Fibroblast of skin of right quadriceps (primary cell): ENCODE results near the gene CALML4.
"Not testable (repeated sequence)": the region's sequence is repeated elsewhere in the genome, so short reads cannot be mapped to it uniquely, and the experiment has no call there.

Source experiments
- DNase-seq: peaks from one replicate; pipeline ENCODE4 v3.0.0-alpha.2; 2013

Gene CALML4, protein sequence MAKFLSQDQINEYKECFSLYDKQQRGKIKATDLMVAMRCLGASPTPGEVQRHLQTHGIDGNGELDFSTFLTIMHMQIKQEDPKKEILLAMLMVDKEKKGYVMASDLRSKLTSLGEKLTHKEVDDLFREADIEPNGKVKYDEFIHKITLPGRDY

GRCh38 chr15:68204776-68205557 lies at the start of gene CALML4:
CALML4 (minus strand) TSS chr15:68205332; CDS start chr15:68205247, 85 bp downstream.
- peak; percentile 22 for DNase-seq

DNA sequence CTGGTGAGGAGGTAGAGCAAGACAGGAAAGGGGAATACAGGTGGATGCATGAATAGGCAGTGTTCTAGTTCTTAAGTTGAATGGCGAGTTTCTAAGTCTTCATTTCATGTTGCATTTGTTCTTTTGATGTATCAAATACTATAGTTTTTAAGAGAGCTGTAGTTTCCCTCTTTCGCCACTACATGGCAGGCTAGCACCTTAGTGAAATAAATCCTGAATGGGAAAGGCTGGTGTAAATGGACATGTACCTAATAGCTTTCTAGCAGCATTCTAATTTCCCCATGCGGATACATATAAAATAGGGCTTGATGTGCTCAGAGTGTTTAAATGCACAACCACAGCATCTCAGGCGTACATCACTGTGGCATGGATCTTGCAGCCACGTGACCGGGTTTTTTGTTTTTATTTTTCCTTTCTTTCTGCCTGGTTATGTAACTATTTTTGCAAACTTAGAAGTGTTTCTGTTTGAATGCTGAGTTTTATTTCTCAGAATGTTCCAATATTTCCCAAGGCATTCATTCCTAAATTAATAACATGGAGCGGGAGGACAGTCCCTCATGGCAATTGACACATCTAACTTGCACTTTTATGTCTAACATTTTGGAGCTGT lies 47.9 kb upstream of the CALML4 start:
- peak; percentile 81 for DNase-seq

DNA sequence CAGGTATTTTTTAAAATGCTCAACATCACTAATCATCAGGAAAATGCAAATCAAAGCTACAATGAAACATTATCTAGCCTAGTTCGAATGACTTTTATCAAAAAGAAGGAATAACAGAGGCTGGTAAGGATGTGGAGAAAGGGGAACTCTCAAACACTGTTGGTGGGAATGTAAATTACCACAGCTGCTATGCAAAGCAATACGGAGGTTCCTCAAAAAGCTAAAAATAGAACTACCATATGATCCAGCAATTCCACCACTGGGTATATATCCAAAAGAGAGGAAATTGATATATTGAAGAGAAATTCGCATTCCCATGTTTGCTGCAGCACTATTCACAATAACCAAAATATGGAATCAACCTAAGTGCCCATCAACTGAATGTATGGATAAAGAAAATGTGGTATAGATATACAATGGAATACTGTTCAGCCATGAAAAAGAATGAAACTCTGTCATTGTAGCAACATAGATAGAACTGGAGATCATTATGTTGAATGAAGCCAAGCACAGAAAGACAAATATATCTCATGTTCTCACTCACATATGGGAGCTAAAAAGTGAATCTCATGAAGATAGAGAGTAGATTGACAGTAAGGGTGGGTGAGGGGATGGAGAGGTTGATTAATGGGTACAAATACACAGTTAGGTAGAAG lies 44.1 kb upstream of the CALML4 start:
- no peak for DNase-seq

GRCh38 chr15:68244235-68244634 lies 39.1 kb upstream of the CALML4 start:
- no peak for DNase-seq

DNA sequence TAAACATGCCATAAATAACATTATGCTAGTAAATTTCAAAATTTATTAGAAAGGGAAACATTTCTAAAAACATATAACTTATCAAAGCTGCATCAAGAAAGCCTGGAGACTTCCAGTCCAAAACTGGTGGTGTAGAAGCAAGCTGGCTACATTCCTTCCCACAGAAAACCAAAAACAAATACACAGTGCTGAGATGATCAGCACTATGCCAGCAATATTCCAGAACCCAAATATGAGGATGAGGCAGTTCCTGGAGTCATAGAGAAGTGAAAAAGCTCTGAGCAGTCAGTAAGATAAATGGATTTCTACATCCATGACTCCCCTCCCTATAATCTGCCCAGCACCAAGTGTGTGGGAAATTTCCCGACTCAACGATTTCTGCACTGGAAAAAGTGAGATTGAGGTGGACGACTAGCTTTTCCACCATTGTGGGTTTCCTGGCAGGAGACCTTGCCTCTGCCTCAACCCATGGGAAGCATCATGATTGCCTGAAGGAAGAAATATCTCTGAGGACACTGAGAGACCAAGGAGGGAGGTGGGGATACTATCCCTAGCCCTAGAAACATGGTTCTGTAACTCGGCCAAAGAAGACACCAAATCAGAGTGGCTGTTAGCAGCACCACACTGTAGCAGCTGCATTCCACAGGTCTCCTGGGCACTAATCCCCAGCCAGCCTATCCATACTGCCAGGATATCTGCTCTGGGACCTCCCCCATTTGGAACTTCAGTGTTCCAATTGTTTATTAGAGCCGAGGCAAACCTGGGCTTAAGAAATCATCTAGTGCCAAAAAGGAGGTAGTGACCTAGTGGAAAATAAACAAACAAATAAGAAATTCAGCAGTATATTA lies 36.2 kb upstream of the CALML4 start:
- DNase-seq, result no peak

- no peak for DNase-seq
Measured at GRCh38 chr15:68239025-68239424, 33.9 kb upstream of the CALML4 start.

- no peak for DNase-seq
Measured at GRCh38 chr15:68235022-68235421, 29.9 kb upstream of the CALML4 start.

GRCh38 chr15:68234520-68234919 lies 29.4 kb upstream of the CALML4 start:
- not testable (repeated sequence) for DNase-seq

GRCh38 chr15:68234060-68234459 lies 28.9 kb upstream of the CALML4 start:
- no peak for DNase-seq

DNA sequence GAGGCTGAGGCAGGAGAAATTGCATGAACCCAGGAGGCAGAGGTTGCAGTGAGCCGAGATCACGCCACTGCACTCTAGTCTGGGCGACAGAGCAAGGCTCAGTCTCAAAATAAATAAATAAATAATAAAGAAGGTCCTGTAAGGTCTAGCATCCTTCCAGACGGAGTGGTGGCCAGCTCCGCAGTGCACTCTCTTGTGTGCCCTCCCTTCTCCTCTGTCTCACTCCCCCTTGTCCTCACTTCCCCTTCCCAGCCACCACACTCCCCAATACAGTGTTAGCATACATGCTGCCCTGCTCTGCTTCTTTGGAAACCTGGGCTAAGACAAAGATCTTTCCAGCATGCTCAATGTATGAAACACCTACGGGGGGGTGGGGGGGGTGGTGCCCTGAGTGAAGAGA lies 27.8 kb upstream of the CALML4 start:
- DNase-seq, result no peak

DNA sequence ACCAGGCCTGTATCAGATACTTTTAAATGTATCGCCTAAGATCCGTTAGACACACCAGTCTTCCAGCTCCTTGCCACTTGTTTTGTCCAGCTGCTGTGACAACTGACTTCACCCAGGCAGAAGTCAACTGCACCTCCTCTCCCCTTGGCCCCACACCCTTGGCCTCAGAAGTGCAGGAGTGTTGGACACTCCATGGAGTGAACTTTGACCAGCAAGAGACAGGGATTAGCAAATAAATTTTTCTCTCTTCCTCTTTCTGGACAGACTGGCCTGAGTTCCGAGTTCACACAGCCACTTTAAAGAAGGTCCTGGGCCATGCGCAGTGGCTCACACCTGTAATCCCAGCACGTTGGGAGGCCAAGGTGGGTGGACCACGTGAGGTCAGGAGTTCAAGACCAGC lies 27.3 kb upstream of the CALML4 start:
- no peak for DNase-seq

- no peak for DNase-seq
Measured at GRCh38 chr15:68231102-68231818, 26.1 kb upstream of the CALML4 start.

GRCh38 chr15:68230157-68231100 lies 25.3 kb upstream of the CALML4 start:
- DNase-seq, result peak; percentile 6

GRCh38 chr15:68229386-68230156 lies 24.4 kb upstream of the CALML4 start, which contains the start of gene CLN6:
CLN6 (minus strand) TSS chr15:68229728; CDS start chr15:68229584, 144 bp downstream.
- peak; percentile 80 for DNase-seq

DNA sequence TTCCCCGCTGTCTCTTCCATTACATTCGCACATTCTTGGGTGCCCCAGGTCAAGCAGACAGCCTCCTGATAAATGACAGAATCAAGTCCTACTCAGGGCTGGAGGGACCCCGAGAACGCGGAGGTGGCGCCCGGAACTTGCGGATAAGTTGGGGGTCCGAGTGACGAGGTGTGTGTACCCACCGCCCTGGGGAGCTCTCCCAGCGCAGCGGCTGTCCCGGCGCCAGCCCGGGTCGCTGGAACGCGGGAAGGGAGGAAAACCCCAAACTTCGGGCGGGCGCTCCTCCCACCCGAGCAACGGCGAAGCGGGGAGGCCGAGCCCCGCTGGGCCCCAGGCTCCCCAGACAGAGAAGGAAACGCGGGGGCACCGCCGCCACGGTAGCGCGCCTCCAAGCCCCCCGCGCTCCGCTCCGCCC lies 23.8 kb upstream of the CALML4 start:
- DNase-seq, result peak; percentile 10

GRCh38 chr15:68228143-68228970 lies 23.2 kb upstream of the CALML4 start:
- DNase-seq, result peak; percentile 9

DNA sequence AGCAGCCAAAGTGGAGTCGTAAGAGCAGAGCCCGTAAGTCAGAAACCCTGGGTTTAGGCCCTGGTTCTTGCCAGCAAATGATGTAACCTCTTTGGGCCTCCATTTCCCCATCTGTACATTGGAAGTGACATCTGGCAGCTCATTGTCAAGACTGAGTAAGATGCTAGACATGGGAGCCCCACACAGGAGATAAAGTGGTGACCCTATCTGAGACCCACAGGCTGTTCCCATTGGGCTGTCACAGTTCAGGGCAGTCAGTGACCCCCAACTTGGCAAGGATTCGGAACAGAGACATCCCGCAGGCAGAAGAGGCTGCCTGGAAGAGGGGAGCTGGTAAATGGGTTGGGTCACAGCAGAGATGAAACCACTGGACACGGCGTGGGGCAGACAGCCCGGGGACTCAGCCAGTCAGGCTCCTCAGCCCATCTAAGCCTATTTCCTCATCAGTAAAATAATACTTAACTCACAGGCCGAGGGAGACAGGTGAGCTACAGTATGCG lies 22.6 kb upstream of the CALML4 start:
- no peak for DNase-seq

- DNase-seq, result not testable (repeated sequence)
Measured at GRCh38 chr15:68225442-68225841, 20.3 kb upstream of the CALML4 start.
